Upper lobe of left lung (tissue), 6 donors: ENCODE results near the gene MOSPD2. TPM values are rescaled to one million over a fixed set of nuclear protein-coding genes. Genes with fewer than 3 reads are reported as not detected.

ENCODE experiments used
- ATAC-seq, 2 donors: fragments of 200-7000 bp; cut with Tn5 transposase; one replicate each; pipeline ENCODE4 v1.9.1; 2022; ENCODE audit warnings: mild to moderate bottlenecking in 2 of 2, moderate library complexity in 2 of 2; ENCODE audit not compliant: low FRiP score in 2 of 2
- DNase-seq, 2 donors: peaks; one replicate each; pipeline ENCODE4 v3.0.0-alpha.2; 2019 to 2020
- H3K27ac ChIP-seq, 4 donors: fragments of 200-600 bp; sonication (generic); one replicate each; pipeline ENCODE4 v1.5.1; 2016 to 2019
- H3K27me3 ChIP-seq, 4 donors: fragments of 200-600 bp; sonication (generic); one replicate each; pipeline ENCODE4 v1.5.1; 2017 to 2019
- H3K36me3 ChIP-seq, 4 donors: fragments of 200-600 bp; sonication (generic); one replicate each; pipeline ENCODE4 v1.5.1; 2016 to 2019
- H3K4me1 ChIP-seq, 4 donors: fragments of 200-600 bp; sonication (generic); one replicate each; pipeline ENCODE4 v1.5.1; 2018 to 2019
- H3K4me3 ChIP-seq, 4 donors: fragments of 200-600 bp; sonication (generic); one replicate each; pipeline ENCODE4 v1.5.1; 2017 to 2019; ENCODE audit warnings: mild to moderate bottlenecking in 2 of 4, moderate library complexity in 1 of 4
- H3K9me3 ChIP-seq, 4 donors: fragments of 200-600 bp; sonication (generic); one replicate each; pipeline ENCODE4 v1.5.1; 2018 to 2019
- CTCF ChIP-seq, 6 experiments: fragments of 450-650 bp in 4 of 6; fragments of 200-600 bp in 2 of 6; sonication (generic) in 2 of 6; IDR thresholded peaks; one replicate each; pipeline ENCODE4 v1.5.1; 2016 to 2019; ENCODE audit warnings: antibody characterized with exemption in 6 of 6
- EP300 ChIP-seq, 4 donors: sonication (generic); formaldehyde crosslinking; IDR thresholded peaks; one replicate each; pipeline ENCODE4 v1.5.1; 2017; ENCODE audit warnings: antibody characterized with exemption in 4 of 4, control low read depth in 2 of 4
- POLR2A ChIP-seq, 4 donors: fragments of 450-650 bp; IDR thresholded peaks; one replicate each; pipeline ENCODE4 v1.5.1; 2016 to 2017; ENCODE audit warnings: antibody characterized with exemption in 4 of 4, mild to moderate bottlenecking in 2 of 4
- POLR2AphosphoS5 ChIP-seq, 2 donors: sonication (generic); formaldehyde crosslinking; IDR thresholded peaks; one replicate each; pipeline ENCODE4 v1.5.1; 2017; ENCODE audit warnings: antibody characterized with exemption in 2 of 2
- WGBS, 2 donors: methylation state at CpG; one replicate each; pipeline ENCODE4 v1.1.5; 2017 to 2018; 5-methylcytosine and 5-hydroxymethylcytosine counted together
- total RNA-seq, 6 donors: library from RNA; depleted of rRNA in 4 of 6; stranded (reverse); fragments of >200 nt in 4 of 6; gene quantifications; one replicate each; pipeline versions ENCODE4 v1.1.0 to v1.2.1, GENCODE V29; 2016 to 2021
- donor health status: DM: no; HTN: no; CAD: no; lungs with moderate emphysema.
- donor health status: DM: no; HTN: yes; CAD: no; lungs with severe emphysema.

Gene MOSPD2
- total RNA-seq, 6 donors from 2014 or later = 12.5 to 39.6 (median 31.1) TPM

- Histone ChIP-seq H3K27me3 (no peaks in the 10 kb centered on the region), H3K4me1 (no peaks in the 10 kb centered on the region), H3K9me3 (no peaks in the 10 kb centered on the region), H3K27ac (no peak overlapping the region), H3K36me3 (peaks cover 0 to 11% (median 0%) of the 10 kb centered on the region in 4 donors), H3K4me3 (no peak overlapping the region)
- no peak for ATAC-seq
- 77 to 90% methylated on average over 6 of the region's 6 CpGs for WGBS, 2 donors
- TF ChIP-seq POLR2A (IDR thresholded peaks at IDR 0.05) (no peak), EP300 (IDR thresholded peaks at IDR 0.05) (no peak), CTCF (IDR thresholded peaks at IDR 0.05) (no peak)
- no peak for DNase-seq
Observed at GRCh38 chrX:14922437-14922836, 49.2 kb downstream of the MOSPD2 start.

- Histone ChIP-seq H3K4me1 (no peaks in the 10 kb centered on the region), H3K27me3 (no peaks in the 10 kb centered on the region), H3K9me3 (no peaks in the 10 kb centered on the region), H3K36me3 (peaks cover 0 to 5% (median 0%) of the 10 kb centered on the region in 4 donors), H3K4me3 (no peak overlapping the region), H3K27ac (no peak overlapping the region)
- ATAC-seq (no peak), DNase-seq (no peak)
- TF ChIP-seq EP300 (IDR thresholded peaks at IDR 0.05) = no peak
- TF ChIP-seq POLR2AphosphoS5 (IDR thresholded peaks at IDR 0.05) = no peak
- no peak for TF ChIP-seq CTCF (IDR thresholded peaks at IDR 0.05)
- WGBS, 2 donors = 70 to 82% methylated on average over 4 of the region's 4 CpGs
Observed at GRCh38 chrX:14923761-14924160, 50.5 kb downstream of the MOSPD2 start.

- no peaks in the 10 kb centered on the region for H3K36me3 ChIP-seq
- no peak overlapping the region for H3K4me3 ChIP-seq
- WGBS, 2 donors = 9 to 60% methylated on average over 1 of the region's 1 CpG
- H3K27me3 ChIP-seq = no peaks in the 10 kb centered on the region
- H3K4me1 ChIP-seq = no peaks in the 10 kb centered on the region
- DNase-seq (no peak), ATAC-seq (no peak)
- peak overlapping the region in 1 of 4 donors; percentile 37 for H3K27ac ChIP-seq
- no peaks in the 10 kb centered on the region for H3K9me3 ChIP-seq
- TF ChIP-seq POLR2A (IDR thresholded peaks at IDR 0.05) (no peak), EP300 (IDR thresholded peaks at IDR 0.05) (no peak), CTCF (IDR thresholded peaks at IDR 0.05) (no peak), POLR2AphosphoS5 (IDR thresholded peaks at IDR 0.05) (no peak)
Observed at GRCh38 chrX:14926471-14926870, 53.2 kb downstream of the MOSPD2 start.

- no peak for ATAC-seq
- no peak overlapping the region for H3K27ac ChIP-seq
- no peaks in the 10 kb centered on the region for H3K27me3 ChIP-seq
- H3K9me3 ChIP-seq = no peaks in the 10 kb centered on the region
- no peak for DNase-seq
- WGBS, 2 donors = 65 to 66% methylated on average over 5 of the region's 5 CpGs
- no peak for TF ChIP-seq CTCF (IDR thresholded peaks at IDR 0.05)
- no peak for TF ChIP-seq EP300 (IDR thresholded peaks at IDR 0.05)
- no peak for TF ChIP-seq POLR2A (IDR thresholded peaks at IDR 0.05)
- no peak for TF ChIP-seq POLR2AphosphoS5 (IDR thresholded peaks at IDR 0.05)
- no peak overlapping the region for H3K4me3 ChIP-seq
- H3K4me1 ChIP-seq = no peaks in the 10 kb centered on the region
- no peaks in the 10 kb centered on the region for H3K36me3 ChIP-seq
Observed at GRCh38 chrX:14927401-14927800, 54.2 kb downstream of the MOSPD2 start.

GRCh38 chrX:14930663-14931062 is 57.4 kb downstream of the MOSPD2 start:
- TF ChIP-seq EP300 (IDR thresholded peaks at IDR 0.05) (no peak), POLR2AphosphoS5 (IDR thresholded peaks at IDR 0.05) (no peak)
- no peaks in the 10 kb centered on the region for H3K27me3 ChIP-seq
- no peaks in the 10 kb centered on the region for H3K4me1 ChIP-seq
- DNase-seq (no peak), ATAC-seq (no peak)
- no peaks in the 10 kb centered on the region for H3K36me3 ChIP-seq
- no peak overlapping the region for H3K4me3 ChIP-seq
- no peak overlapping the region for H3K27ac ChIP-seq
- 67 to 76% methylated on average over 1 of the region's 1 CpG for WGBS, 2 donors
- H3K9me3 ChIP-seq = no peaks in the 10 kb centered on the region
